HL-60 (cell line): ENCODE measurements around the gene IL1A.

ENCODE experiments used
- CTCF ChIP-seq: IDR thresholded peaks from one replicate; pipeline ENCODE4 v1.5.1; 2011; ENCODE audit warnings: low read length, control low read depth, inconsistent platforms; ENCODE audit not compliant: insufficient read depth
- REST ChIP-seq: IDR thresholded peaks from 2 replicates; pipeline ENCODE4 v1.6.1; 2012; ENCODE audit warnings: low read depth; ENCODE audit not compliant: insufficient replicate concordance

DNA sequence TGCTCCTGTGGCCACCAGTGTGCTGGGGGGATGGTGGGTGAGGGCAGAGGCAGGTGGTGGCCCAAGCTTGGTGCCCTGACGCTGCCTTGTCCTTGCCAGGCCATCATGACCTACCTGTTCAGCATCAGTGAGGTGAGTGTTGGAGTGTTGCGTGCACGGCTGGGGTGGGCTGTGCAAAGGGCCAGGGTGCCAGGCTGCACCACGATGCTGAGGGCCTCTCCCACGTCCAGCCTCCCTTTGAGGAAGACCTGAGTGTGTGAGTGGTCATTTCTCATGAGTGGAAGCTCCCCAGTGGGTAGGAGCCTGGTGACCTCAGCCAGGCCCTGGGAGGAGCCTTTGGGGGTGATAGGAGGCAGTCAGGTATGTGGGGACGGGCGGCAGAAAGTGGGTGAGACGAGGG is 60.3 kb downstream of the IL1A start:
- TF ChIP-seq CTCF (no peak), REST (no peak)
